Mesendoderm (in vitro differentiated cells): Measurements from ENCODE around the gene GNG12.
A peak's percentile ranks its signal among the peaks of the same experiment; 100 is the strongest.

Experiments
- DNase-seq: peaks from one replicate; pipeline ENCODE4 v3.0.0; 2013
- H2AK5ac ChIP-seq: 2 replicates; pipeline ENCODE4 v1.6.1; 2013; ENCODE audit warnings: low read length, inconsistent platforms
- H2BK120ac ChIP-seq: 2 replicates; pipeline ENCODE4 v1.6.1; 2013; ENCODE audit warnings: low read depth, mild to moderate bottlenecking, low read length, moderate library complexity, mixed read lengths
- H2BK15ac ChIP-seq: replicated peaks from 2 replicates; pipeline ENCODE4 v1.6.1; 2013; ENCODE audit warnings: low read depth, mild to moderate bottlenecking, moderate library complexity
- H2BK5ac ChIP-seq: 2 replicates; pipeline ENCODE4 v1.6.1; 2013; ENCODE audit warnings: low read length, inconsistent platforms
- H3K18ac ChIP-seq: 2 replicates; pipeline ENCODE4 v1.6.1; 2013; ENCODE audit warnings: mild to moderate bottlenecking, low read length, mixed read lengths
- H3K23ac ChIP-seq: one replicate; pipeline ENCODE4 v1.6.1; 2013; ENCODE audit warnings: low read length
- H3K27ac ChIP-seq: 2 replicates; pipeline ENCODE4 v1.5.1; 2013; ENCODE audit warnings: low read depth, mild to moderate bottlenecking, inconsistent platforms, low read length, moderate library complexity
- H3K27me3 ChIP-seq: 2 replicates; pipeline ENCODE4 v1.6.1; 2013; ENCODE audit warnings: low read length, control low read depth, mild to moderate bottlenecking, inconsistent platforms; ENCODE audit not compliant: insufficient read depth, poor library complexity
- H3K36me3 ChIP-seq: 2 replicates; pipeline ENCODE4 v1.6.1; 2013; ENCODE audit warnings: low read length, inconsistent platforms; ENCODE audit not compliant: control insufficient read depth, insufficient read depth
- H3K4ac ChIP-seq: one replicate; pipeline ENCODE4 v1.6.1; 2013; ENCODE audit warnings: low read depth, mild to moderate bottlenecking, low read length, moderate library complexity
- H3K4me1 ChIP-seq: 2 replicates; pipeline ENCODE4 v1.6.1; 2013; ENCODE audit warnings: low read depth, low read length, inconsistent platforms; ENCODE audit not compliant: control insufficient read depth
- H3K4me2 ChIP-seq: 2 replicates; pipeline ENCODE4 v1.6.1; 2013; ENCODE audit warnings: low read length
- H3K4me3 ChIP-seq: 2 replicates; pipeline ENCODE4 v1.5.1; 2013; ENCODE audit warnings: mild to moderate bottlenecking, low read length
- H3K56ac ChIP-seq: one replicate; pipeline ENCODE4 v1.6.1; 2013; ENCODE audit warnings: low read length
- H3K79me1 ChIP-seq: 2 replicates; pipeline ENCODE4 v1.6.1; 2013; ENCODE audit warnings: low read length, inconsistent platforms
- H3K79me2 ChIP-seq: 2 replicates; pipeline ENCODE4 v1.6.1; 2013; ENCODE audit warnings: mild to moderate bottlenecking, low read length; ENCODE audit not compliant: control insufficient read depth, insufficient read depth
- H3K9ac ChIP-seq: 2 replicates; pipeline ENCODE4 v1.6.1; 2013; ENCODE audit warnings: low read length, inconsistent platforms
- H4K5ac ChIP-seq: one replicate; pipeline ENCODE4 v1.6.1; 2013; ENCODE audit warnings: low read length
- H4K8ac ChIP-seq: one replicate; pipeline ENCODE4 v1.6.1; 2013; ENCODE audit warnings: low read depth, mild to moderate bottlenecking, control low read depth, low read length, moderate library complexity
- WGBS: extraction: QIAGEN DNeasy Blood & Tissue Kit; methylation state at CpG from one replicate; pipeline ENCODE4 v1.1.7; 2013; ENCODE audit warnings: low lambda C conversion rate, missing lambda C conversion rate; ENCODE audit not compliant: insufficient coverage; ENCODE audit errors: extremely low coverage; 5-methylcytosine and 5-hydroxymethylcytosine counted together

Gene GNG12

DNA sequence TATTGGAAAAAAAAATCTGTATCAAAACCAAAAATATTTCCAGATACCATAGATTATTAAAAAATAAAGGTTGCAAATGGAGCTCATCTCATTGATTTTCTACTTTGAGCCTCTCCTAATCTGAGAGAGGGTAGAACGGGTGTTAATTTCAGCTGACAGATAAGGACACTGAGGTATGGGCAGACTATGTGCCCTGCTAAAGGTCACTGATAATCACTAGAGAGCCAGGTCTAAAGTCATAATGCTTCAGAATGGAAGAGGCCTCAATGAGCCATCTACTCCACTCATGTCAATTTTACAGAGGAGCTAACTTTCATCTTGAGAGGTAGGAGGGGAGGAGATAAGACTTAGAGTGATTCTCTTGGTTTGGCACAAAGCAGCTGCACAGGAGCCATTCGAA, 21.0 kb downstream of the GNG12 start:
- H3K36me3 ChIP-seq = no peaks in the 10 kb centered on the region
- H3K27me3 ChIP-seq = no peaks in the 10 kb centered on the region
- WGBS = no CpG with 5 or more reads among the region's 2 CpGs

DNA sequence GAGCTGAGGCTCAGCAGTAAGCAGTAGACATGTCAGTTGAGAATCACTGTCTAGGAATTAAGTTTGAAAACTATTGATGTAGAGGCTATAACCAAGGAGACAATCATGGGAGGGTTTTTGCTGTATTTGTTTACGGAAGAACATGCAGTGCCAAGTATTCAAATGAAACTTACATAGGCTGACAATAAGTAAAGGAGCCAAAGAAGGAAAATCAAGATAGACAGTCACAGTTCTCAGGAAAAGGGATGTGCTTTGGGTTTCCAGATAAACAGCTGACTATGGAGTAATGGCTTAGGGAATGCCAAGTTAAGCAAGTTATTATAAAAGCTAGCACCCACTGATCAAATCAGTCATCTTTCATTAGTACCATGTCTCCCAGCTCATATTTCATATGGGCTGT, 21.5 kb downstream of the GNG12 start:
- Histone ChIP-seq H4K8ac (no peak overlapping the region), H3K4me2 (no peak overlapping the region), H3K79me2 (no peaks in the 10 kb centered on the region), H2BK15ac (no peak overlapping the region), H4K5ac (no peak overlapping the region), H3K36me3 (no peaks in the 10 kb centered on the region), H2BK5ac (no peak overlapping the region), H3K4ac (no peak overlapping the region), H3K18ac (no peak overlapping the region), H2AK5ac (no peak overlapping the region), H3K56ac (no peak overlapping the region), H2BK120ac (no peak overlapping the region), H3K9ac (no peak overlapping the region), H3K79me1 (no peaks in the 10 kb centered on the region), H3K23ac (no peak overlapping the region), H3K27me3 (no peaks in the 10 kb centered on the region), H3K4me3 (no peak overlapping the region), H3K27ac (no peak overlapping the region), H3K4me1 (no peaks in the 10 kb centered on the region)
- DNase-seq = no peak
- WGBS = no CpG with 5 or more reads among the region's 1 CpG

More for the DNA sequence above, 21.0 kb downstream of the GNG12 start:
- no peak overlapping the region for H3K56ac ChIP-seq
- no peak overlapping the region for H2AK5ac ChIP-seq
- H3K9ac ChIP-seq = no peak overlapping the region
- no peak overlapping the region for H3K4me3 ChIP-seq
- H4K5ac ChIP-seq = no peak overlapping the region
- no peak overlapping the region for H2BK5ac ChIP-seq
- H3K18ac ChIP-seq = no peak overlapping the region
- H2BK15ac ChIP-seq = no peak overlapping the region
- no peak overlapping the region for H2BK120ac ChIP-seq
- H3K4me2 ChIP-seq = no peak overlapping the region
- no peaks in the 10 kb centered on the region for H3K4me1 ChIP-seq
- H3K4ac ChIP-seq = no peak overlapping the region
- no peak overlapping the region for H3K23ac ChIP-seq
- DNase-seq = no peak
- H4K8ac ChIP-seq = no peak overlapping the region
- no peaks in the 10 kb centered on the region for H3K79me1 ChIP-seq
- H3K79me2 ChIP-seq = no peaks in the 10 kb centered on the region
- no peak overlapping the region for H3K27ac ChIP-seq

DNA sequence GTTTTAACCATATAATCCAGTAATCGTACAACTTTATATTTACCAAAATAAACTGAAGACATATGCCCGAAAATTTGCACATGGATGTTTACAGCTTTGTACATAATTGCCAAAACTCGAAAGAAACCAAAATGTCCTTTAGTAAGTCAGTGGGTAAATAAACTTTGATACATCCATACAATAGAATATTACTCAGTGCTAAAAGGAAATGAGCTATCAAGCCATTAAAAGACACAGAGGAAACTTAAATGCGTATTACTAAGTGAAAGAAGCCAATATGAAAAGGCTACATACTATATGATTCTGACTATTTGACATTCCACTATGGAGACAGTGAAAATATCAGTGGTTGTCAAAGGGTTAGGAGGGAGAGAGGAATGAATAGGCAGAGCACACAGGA, 23.4 kb downstream of the GNG12 start:
- Histone ChIP-seq H3K18ac (no peak overlapping the region), H3K79me1 (no peaks in the 10 kb centered on the region), H2BK120ac (no peak overlapping the region), H3K56ac (no peak overlapping the region), H3K79me2 (no peaks in the 10 kb centered on the region), H3K9ac (no peak overlapping the region), H4K8ac (no peak overlapping the region), H3K23ac (no peak overlapping the region), H3K4ac (no peak overlapping the region), H3K4me2 (no peak overlapping the region), H2BK5ac (no peak overlapping the region), H2BK15ac (no peak overlapping the region), H3K27ac (no peak overlapping the region), H3K4me1 (no peaks in the 10 kb centered on the region), H3K36me3 (no peaks in the 10 kb centered on the region), H3K27me3 (no peaks in the 10 kb centered on the region), H4K5ac (no peak overlapping the region), H2AK5ac (no peak overlapping the region), H3K4me3 (no peak overlapping the region)
- DNase-seq = no peak
- WGBS = no CpG with 5 or more reads among the region's 4 CpGs

DNA sequence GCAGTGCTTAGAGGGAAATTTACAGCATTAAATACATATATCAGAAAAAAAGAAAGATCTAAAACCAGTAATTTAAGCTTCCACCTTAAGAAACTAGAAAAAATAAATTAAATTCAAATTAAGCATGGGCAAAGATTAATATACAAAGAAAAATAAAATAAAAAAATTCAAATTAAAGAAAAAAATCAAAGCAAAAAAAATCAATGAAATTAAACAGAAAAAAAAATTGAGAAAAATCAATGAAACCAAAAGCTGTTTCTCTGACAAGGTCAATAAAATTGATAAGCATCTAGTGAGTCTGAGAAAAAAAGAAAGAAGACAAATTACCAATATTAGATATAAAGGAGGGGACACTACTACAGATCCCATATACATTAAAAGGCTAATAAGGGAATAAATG, 26.0 kb downstream of the GNG12 start:
- Histone ChIP-seq H4K8ac (no peak overlapping the region), H3K36me3 (no peaks in the 10 kb centered on the region), H2BK15ac (no peak overlapping the region)

DNA sequence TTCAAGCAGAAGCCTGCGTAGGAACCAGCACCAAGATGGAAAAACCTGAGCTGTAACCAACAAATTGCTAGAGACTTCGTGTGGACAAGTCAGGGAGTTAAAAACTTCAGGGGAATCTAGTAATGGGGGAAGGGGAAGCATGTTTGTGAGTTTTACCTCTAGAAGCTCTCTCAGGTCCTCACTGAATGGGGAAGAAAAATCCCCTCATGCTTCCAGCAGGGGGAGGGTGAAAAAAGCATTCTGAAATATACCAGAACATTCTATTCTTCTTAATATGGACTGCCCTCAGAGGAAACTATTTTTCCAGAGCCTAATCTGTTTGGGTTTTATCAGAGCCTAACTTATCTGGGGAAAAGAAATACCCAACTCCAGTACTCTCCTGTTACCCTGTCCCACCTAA, 28.6 kb downstream of the GNG12 start:
- Histone ChIP-seq H3K18ac (peak overlapping the region; percentile 45), H3K23ac (no peak overlapping the region), H3K36me3 (no peaks in the 10 kb centered on the region), H2BK120ac (no peak overlapping the region), H2BK15ac (no peak overlapping the region), H2BK5ac (no peak overlapping the region), H3K56ac (no peak overlapping the region), H3K27me3 (no peaks in the 10 kb centered on the region), H3K27ac (no peak overlapping the region), H3K79me2 (no peaks in the 10 kb centered on the region), H3K9ac (no peak overlapping the region), H3K4ac (no peak overlapping the region), H3K4me1 (peaks cover 2% of the 10 kb centered on the region), H3K4me3 (no peak overlapping the region), H4K8ac (no peak overlapping the region), H3K4me2 (no peak overlapping the region), H2AK5ac (no peak overlapping the region), H3K79me1 (no peaks in the 10 kb centered on the region), H4K5ac (no peak overlapping the region)
- WGBS = no CpG with 5 or more reads among the region's 2 CpGs
- DNase-seq = peak; percentile 31

More for the DNA sequence above, 26.0 kb downstream of the GNG12 start:
- Histone ChIP-seq H2BK120ac (no peak overlapping the region), H3K79me2 (no peaks in the 10 kb centered on the region), H3K79me1 (no peaks in the 10 kb centered on the region), H3K4ac (no peak overlapping the region), H3K9ac (no peak overlapping the region), H4K5ac (no peak overlapping the region), H2AK5ac (no peak overlapping the region), H3K4me3 (no peak overlapping the region), H3K27me3 (no peaks in the 10 kb centered on the region), H2BK5ac (no peak overlapping the region), H3K4me1 (peaks cover 2% of the 10 kb centered on the region), H3K23ac (no peak overlapping the region), H3K18ac (no peak overlapping the region), H3K56ac (no peak overlapping the region), H3K4me2 (no peak overlapping the region), H3K27ac (no peak overlapping the region)
- no peak for DNase-seq

DNA sequence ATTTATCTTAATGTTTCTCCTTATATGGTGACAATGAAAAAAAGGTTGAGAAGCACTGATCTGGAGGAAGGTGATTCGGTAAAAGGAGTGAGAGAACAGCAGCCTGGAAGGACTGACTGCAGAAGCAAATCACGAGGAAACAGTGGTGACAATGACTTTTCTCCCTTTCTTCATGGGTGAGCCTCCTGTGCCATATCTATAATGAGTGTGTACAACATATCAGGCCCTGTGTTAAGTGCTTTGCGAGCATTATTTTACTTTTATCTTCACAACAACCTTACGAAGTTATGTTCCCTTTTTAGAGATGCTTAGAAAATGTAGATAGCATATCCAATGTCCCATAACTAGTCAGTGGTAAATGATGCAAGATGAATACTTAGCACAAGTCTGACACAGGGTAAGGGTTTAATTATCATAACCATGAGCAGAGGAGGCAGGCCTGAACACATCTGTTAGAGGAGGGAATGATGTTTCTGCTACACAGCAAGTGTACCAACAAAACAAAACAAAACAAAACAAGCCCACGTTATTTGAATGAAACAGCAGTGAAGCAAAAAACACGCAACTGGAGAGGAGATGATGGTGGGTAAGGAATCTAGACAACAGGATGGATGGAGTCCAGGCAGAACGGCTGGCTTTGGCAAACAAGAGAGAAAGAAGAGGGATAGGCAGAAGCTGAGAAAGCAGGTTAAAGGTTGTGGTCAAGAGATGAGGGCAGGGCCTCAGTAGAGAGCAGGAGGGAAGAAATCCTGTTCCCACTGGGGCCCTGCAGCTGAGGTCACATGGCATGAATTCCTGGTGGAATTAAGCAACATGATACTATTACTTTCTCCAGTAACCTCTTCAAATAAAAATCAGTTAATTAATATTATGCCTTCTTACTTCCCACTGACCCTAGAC, 29.6 kb downstream of the GNG12 start:
- Histone ChIP-seq H2BK15ac (no peak overlapping the region), H3K4ac (no peak overlapping the region), H3K79me2 (no peaks in the 10 kb centered on the region), H3K27me3 (no peaks in the 10 kb centered on the region), H3K79me1 (no peaks in the 10 kb centered on the region), H3K36me3 (no peaks in the 10 kb centered on the region), H3K27ac (no peak overlapping the region), H4K8ac (no peak overlapping the region), H2AK5ac (no peak overlapping the region), H3K4me1 (peaks cover 2% of the 10 kb centered on the region), H4K5ac (no peak overlapping the region), H2BK120ac (no peak overlapping the region), H3K4me2 (no peak overlapping the region), H3K23ac (no peak overlapping the region), H2BK5ac (no peak overlapping the region), H3K9ac (no peak overlapping the region), H3K18ac (no peak overlapping the region), H3K56ac (peak overlapping the region; percentile 31), H3K4me3 (no peak overlapping the region)
- DNase-seq = no peak
- WGBS = no CpG with 5 or more reads among the region's 7 CpGs
